RPMI7951 (cell line): ENCODE results near the gene PLIN4. TPM values are rescaled to one million over a fixed set of nuclear protein-coding genes. Genes with fewer than 3 reads are reported as not detected.
A peak's percentile ranks its signal among the peaks of the same experiment; 100 is the strongest.

Experiments used
- DNase-seq: peaks from one replicate; pipeline ENCODE4 v3.0.0-alpha.2; 2012; ENCODE audit warnings: low read depth
- total RNA-seq: library from RNA; depleted of rRNA; stranded (reverse); fragments of >200 nt; shearing (Covaris generic); gene quantifications from 2 replicates; pipeline ENCODE4 v1.2.3, GENCODE V29; 2014; rRNA removed

The PLIN4 gene
- total RNA-seq, 1 experiment from 2014 or later: not detected

DNA sequence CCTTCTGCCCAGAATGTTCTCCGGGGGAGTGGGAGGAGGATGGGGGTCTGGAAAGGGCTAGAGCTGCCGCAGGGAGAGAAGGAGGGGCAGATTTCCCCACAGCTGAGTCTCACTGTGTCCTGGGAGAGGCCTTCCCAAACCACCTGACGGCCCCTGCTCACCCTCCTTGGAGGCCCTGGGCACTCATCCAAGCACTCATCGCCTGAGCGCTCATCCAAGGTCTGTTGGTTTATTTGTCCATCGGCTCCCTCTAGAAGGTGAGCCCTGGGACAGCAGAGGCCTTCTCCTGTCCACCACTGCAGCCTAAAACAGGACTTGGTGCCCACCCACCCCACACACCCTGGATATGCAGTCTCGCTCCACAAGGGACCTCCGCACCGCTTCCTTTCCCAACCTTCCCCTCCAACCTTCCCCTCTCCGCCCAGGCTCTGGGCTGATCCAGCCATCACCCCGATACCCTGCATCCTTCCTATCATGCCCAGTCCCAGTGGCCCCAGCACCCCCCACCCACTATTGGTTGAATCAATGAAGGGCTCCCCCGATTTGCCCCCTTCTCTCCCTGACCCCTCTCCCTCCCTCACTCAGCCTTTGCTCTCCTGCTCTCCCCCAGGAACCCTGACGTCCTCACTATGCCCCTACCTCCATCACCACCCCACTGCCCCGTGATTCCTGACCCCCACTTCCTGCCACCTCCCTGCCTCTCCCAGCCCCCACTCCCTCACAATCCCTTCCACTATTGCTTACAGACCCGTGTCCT is 62.4 kb downstream of the PLIN4 start:
- peak; percentile 42 for DNase-seq

DNA sequence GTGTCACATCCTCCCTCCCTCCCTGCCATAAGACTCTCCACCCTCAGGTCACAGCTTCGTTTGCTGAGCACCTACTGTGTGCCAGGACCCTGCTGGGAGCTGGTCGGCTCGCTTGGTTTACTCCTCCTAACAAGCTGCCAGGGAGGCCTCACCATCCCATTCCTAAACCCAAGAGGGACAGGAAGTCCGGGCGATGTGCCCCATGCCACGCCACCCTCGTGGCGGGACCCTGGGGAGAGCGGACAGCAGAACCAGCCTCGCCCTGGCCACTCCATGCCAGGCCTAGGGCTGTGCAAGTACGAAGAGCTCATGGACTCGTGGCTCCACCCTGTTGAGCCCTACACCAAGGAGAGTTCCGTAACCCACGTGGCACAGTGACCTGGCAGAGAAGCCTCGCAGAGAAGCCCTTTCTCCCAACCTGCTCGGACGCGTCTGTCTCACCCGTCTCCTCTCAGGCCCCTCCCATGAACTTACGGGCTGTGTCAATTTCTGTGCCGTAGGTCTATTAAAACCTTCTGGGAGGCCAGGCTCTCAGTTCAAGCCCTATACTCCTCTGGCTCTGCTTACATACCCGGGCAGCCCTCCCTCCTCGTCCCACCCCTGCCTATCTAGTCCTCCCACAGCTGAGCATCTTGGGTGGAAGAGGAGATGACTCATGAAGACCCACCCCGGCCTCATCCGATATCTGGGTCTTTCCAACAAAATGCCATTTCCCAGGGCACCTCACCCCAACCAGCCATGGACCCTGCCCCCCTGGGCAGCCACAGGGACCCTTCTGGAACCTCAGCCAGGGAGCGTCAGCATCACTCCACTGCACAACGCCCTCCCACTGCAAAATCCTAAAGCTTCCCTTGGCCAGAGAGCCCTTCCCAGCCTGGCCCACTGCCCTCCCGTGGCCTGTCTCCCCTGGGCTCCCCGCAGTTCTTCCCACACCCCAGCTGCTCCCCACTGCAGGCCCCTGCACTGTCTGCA is 63.3 kb downstream of the PLIN4 start:
- DNase-seq: no peak

DNA sequence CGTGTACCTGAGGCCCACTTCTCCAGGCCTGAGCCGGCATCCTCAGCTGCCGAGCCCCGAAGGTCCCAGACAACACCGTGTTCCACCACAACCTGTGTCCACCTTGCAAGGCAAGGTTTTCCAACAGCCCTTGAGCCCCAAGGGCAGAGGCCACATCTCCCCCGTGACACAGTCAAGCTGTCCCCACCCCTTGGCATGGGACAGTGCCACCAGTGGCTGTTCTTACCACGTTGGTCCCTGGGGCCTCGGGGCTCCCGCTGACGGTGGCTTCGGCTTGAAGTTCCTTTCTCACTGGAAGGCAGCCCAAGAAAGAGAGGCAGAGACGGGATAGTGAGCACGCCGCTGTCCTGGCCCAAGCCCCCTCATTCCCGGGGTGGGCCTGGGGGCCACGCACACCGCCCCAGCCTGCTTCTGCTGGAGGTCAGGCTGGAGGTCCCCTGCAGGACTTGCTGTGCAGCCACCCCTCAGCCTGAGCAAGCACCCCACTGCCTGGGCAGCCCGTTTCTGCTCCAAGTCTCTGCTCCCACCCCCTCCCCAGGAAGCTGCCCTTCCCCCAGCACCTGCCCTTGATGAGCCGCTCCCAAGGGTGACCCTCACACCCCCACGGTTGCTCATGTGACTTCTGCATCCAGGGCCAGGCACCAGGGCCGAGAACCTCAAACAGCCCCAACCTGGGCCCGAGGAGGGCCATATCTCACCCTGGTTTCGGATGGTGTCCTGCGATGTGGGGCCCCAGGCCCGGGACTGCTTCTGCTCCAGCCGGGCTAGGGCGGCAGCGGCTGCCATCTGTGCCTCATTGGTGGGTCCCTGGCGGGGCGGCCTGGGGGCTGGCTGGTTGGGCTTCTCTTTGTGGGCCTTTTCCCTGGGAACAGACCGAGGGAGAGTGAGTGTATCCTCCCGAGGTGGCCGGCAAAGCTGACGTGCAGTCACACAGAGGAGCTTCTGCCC is 64.8 kb downstream of the PLIN4 start:
- no peak for DNase-seq

DNA sequence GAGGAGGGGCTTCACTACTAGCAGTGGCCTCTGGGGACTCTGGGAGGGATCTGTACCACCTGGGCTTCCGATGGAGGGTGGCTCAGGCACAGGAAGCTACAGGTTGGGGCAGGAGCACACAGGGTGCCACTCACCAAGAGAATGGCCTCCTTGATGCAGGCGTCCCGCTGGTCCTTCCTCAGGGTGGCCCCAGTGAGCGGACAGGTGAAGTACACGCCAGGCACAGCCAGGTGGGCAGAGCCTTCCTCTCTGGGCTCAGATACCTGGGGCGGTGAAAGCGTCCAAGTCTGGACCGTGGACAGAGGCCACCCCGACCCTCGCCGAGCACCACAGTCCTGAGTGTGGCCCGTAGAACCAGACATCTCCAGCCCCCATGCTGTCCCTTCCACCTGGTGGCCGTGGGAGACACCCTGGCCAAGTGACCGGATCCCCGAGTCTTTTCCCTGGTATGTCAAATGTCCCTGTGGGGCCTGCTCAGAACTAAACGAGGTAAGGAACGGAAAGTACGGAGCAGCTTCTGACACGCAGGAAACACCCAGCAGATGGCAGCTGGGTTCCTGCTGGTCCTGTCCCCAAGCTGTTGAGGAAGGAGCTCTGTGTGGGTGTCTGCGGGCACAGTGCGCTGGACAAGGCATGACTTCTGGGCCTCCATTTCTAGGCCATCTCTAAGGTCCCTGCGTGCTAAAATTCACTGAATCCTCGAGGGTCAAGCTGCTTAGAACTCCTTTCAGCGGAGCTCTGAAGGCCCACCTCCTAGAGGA is 65.9 kb downstream of the PLIN4 start:
- DNase-seq: no peak

Other genes starting within 250 kb of the PLIN4 start
- 0.12 TPM in 1 of 2 replicates, not detected in the other for gene SHD, start 239.2 kb downstream of the PLIN4 start, total RNA-seq
- gene TMIGD2, start 216.1 kb downstream of the PLIN4 start, total RNA-seq: not detected in 2 replicates
- gene FSD1, start 213.9 kb downstream of the PLIN4 start, total RNA-seq: 9.7 and 11.3 TPM in 2 replicates
- 30.2 and 38.4 TPM in 2 replicates for gene STAP2, start 179.7 kb downstream of the PLIN4 start, total RNA-seq
- gene MPND, start 174.9 kb downstream of the PLIN4 start, total RNA-seq: 4.0 and 4.8 TPM in 2 replicates
- gene SH3GL1, start 117.9 kb downstream of the PLIN4 start, total RNA-seq: 83.2 and 84.3 TPM in 2 replicates
- gene CHAF1A, start 115.8 kb downstream of the PLIN4 start, total RNA-seq: 12.9 and 16.8 TPM in 2 replicates
- 44.5 and 101 TPM in 2 replicates for gene UBXN6, start 60.7 kb downstream of the PLIN4 start, total RNA-seq
- 41.9 and 60.5 TPM in 2 replicates for gene HDGFL2, start 46.2 kb downstream of the PLIN4 start, total RNA-seq
- gene PLIN5, start 16.7 kb upstream of the PLIN4 start, total RNA-seq: not detected in 2 replicates
- gene LRG1, start 21.6 kb upstream of the PLIN4 start, total RNA-seq: not detected in 2 replicates
- gene SEMA6B, start 41.2 kb upstream of the PLIN4 start, total RNA-seq: 1.1 TPM in 2 replicates
- 7.7 and 11.8 TPM in 2 replicates for gene TNFAIP8L1, start 121.0 kb upstream of the PLIN4 start, total RNA-seq
- 258 and 333 TPM in 2 replicates for gene MYDGF, start 151.9 kb upstream of the PLIN4 start, total RNA-seq
- gene DPP9, start 205.4 kb upstream of the PLIN4 start, total RNA-seq: 63.3 and 69.9 TPM in 2 replicates